Measurements from ENCODE around the gene LPIN2. TPM values are rescaled to one million over a fixed set of nuclear protein-coding genes. Genes with fewer than 3 reads are reported as not detected.

Gene LPIN2, protein sequence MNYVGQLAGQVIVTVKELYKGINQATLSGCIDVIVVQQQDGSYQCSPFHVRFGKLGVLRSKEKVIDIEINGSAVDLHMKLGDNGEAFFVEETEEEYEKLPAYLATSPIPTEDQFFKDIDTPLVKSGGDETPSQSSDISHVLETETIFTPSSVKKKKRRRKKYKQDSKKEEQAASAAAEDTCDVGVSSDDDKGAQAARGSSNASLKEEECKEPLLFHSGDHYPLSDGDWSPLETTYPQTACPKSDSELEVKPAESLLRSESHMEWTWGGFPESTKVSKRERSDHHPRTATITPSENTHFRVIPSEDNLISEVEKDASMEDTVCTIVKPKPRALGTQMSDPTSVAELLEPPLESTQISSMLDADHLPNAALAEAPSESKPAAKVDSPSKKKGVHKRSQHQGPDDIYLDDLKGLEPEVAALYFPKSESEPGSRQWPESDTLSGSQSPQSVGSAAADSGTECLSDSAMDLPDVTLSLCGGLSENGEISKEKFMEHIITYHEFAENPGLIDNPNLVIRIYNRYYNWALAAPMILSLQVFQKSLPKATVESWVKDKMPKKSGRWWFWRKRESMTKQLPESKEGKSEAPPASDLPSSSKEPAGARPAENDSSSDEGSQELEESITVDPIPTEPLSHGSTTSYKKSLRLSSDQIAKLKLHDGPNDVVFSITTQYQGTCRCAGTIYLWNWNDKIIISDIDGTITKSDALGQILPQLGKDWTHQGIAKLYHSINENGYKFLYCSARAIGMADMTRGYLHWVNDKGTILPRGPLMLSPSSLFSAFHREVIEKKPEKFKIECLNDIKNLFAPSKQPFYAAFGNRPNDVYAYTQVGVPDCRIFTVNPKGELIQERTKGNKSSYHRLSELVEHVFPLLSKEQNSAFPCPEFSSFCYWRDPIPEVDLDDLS
- total RNA-seq (2014; rRNA removed; shearing (Covaris generic)), result 15.3 and 16.7 TPM in 2 replicates

DNA sequence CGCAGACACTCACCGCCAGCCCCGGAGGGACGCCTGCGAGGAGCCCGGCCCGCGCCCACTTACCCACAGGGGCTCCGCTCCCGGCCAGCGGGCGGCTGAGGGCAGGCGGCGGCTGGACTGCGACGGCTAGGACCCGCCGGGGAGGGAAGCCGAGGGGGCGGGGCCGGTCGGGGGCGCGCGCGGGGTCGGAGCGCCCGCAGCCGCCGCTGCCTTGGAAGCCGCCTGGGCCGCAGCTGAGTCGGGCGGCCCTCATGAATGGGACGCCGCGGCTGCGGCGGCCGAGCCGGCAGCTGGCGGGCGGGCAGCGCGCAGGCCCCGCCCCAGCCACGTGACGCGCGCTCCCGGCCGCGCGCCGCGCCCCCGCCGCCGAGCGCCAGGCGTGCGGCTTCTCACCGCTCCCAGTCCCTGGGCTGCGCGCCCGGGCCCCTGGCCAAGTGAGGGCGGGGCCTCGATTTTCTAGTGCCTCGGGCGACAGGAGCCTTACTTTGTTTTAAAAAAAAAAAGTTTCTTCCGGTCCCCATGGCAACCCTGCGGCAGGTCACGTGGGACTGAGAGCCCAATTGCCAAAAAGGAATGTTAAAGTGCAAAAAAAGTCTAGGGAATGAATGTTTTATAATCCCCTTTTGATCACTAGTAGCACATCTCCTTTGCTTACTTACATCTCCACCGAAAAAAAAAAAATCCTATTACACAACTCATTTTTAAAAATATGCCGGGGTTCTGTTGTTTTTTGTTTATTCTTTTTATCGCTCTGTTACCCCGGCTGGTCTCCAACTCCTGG is at the start of gene LPIN2:
LPIN2 (minus strand) TSS at position 121 of the 781 bp plus-strand sequence. CDS start 52,304 bp downstream, outside the sequence.
- peaks cover 9% of the 10 kb centered on the region for H3K4me1 ChIP-seq
- no peaks in the 10 kb centered on the region for H3K9me3 ChIP-seq (replicated peaks)
- no peaks in the 10 kb centered on the region for H3K27me3 ChIP-seq
- peak within 1 kb of the TSS; percentile 90 for H3K4me3 ChIP-seq
- no peaks in the 10 kb centered on the region for H3K36me3 ChIP-seq
- H3K27ac ChIP-seq, result peak within 1 kb of the TSS; percentile 53; the same call in 1 of the 2 replicates
- peak; percentile 92 to 97 for DNase-seq

GRCh38 chr18:3061581-3062312 is 48.8 kb upstream of the LPIN2 start:
- Histone ChIP-seq H3K4me1 (no peaks in the 10 kb centered on the region; the same call in 1 of the 2 replicates), H3K27me3 (no peaks in the 10 kb centered on the region), H3K9me3 (replicated peaks) (no peaks in the 10 kb centered on the region), H3K27ac (no peak overlapping the region), H3K4me3 (no peak overlapping the region), H3K36me3 (no peaks in the 10 kb centered on the region)
- DNase-seq, result no peak

GRCh38 chr18:3060667-3061580 is 48.0 kb upstream of the LPIN2 start:
- Histone ChIP-seq H3K27ac (no peak overlapping the region), H3K36me3 (no peaks in the 10 kb centered on the region), H3K4me1 (no peaks in the 10 kb centered on the region; the same call in 1 of the 2 replicates), H3K4me3 (no peak overlapping the region), H3K27me3 (no peaks in the 10 kb centered on the region), H3K9me3 (replicated peaks) (no peaks in the 10 kb centered on the region)
- DNase-seq, result no peak

GRCh38 chr18:3059272-3059671 is 46.3 kb upstream of the LPIN2 start:
- H3K4me1 ChIP-seq, result no peaks in the 10 kb centered on the region; the same call in 1 of the 2 replicates
- DNase-seq, result no peak
- H3K9me3 ChIP-seq (replicated peaks), result no peaks in the 10 kb centered on the region
- no peak overlapping the region for H3K4me3 ChIP-seq
- no peaks in the 10 kb centered on the region for H3K27me3 ChIP-seq
- no peaks in the 10 kb centered on the region for H3K36me3 ChIP-seq
- H3K27ac ChIP-seq, result no peak overlapping the region

DNA sequence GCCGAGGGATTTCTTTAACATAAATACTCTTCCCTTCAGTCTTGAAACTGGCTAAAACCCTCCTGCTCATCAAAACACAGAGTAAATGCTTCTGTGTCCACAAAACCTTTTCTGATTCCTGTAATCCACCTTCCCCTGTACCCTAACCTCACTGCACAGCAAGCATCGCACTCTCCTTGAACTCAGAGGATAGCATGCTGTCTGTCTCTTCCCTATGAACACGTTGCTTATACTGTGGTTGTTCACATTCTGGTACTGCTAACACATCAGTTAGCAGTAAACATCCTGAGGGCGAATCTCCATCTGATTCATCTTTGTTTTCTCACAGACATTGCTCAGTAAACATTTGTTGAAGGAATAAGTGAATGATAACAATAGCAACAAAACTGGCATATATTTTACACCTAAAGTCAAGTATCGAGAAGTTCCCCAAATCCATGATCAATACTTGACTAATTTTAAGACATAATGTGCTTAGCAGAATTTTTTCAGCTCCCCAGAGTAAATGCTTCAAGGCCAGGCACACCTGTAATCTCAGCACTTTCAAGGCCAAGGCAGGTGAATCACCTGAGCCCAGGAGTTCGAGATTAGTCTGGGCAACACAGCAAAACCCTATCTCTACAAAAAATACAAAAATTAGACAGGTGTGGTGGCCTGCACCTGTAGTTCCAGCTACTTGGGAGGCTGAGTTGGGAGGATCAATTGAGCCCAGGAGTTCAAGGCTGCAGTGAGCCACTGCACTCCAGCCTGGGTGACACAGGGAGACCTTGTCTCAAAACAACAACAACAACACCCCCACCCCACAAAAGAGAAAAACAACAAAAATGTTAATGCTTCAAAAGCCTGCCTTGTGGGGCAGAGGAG is 45.6 kb upstream of the LPIN2 start:
- H3K27me3 ChIP-seq, result no peaks in the 10 kb centered on the region
- H3K36me3 ChIP-seq, result no peaks in the 10 kb centered on the region
- no peak overlapping the region for H3K4me3 ChIP-seq
- H3K27ac ChIP-seq, result no peak overlapping the region
- H3K4me1 ChIP-seq, result no peaks in the 10 kb centered on the region; the same call in 1 of the 2 replicates
- H3K9me3 ChIP-seq (replicated peaks), result no peaks in the 10 kb centered on the region
- no peak for DNase-seq

- no peak overlapping the region for H3K4me3 ChIP-seq
- H3K27ac ChIP-seq, result no peak overlapping the region
- H3K4me1 ChIP-seq, result no peaks in the 10 kb centered on the region
- H3K27me3 ChIP-seq, result no peaks in the 10 kb centered on the region
- no peak for DNase-seq
- no peaks in the 10 kb centered on the region for H3K9me3 ChIP-seq (replicated peaks)
- no peaks in the 10 kb centered on the region for H3K36me3 ChIP-seq
These were observed 44.6 kb upstream of the LPIN2 start for GRCh38 chr18:3057526-3057925.

GRCh38 chr18:3056311-3056710 is 43.4 kb upstream of the LPIN2 start:
- no peaks in the 10 kb centered on the region for H3K27me3 ChIP-seq
- no peaks in the 10 kb centered on the region for H3K4me1 ChIP-seq
- H3K9me3 ChIP-seq (replicated peaks), result no peaks in the 10 kb centered on the region
- H3K4me3 ChIP-seq, result no peak overlapping the region
- no peak for DNase-seq
- no peaks in the 10 kb centered on the region for H3K36me3 ChIP-seq
- no peak overlapping the region for H3K27ac ChIP-seq

- H3K9me3 ChIP-seq (replicated peaks), result no peaks in the 10 kb centered on the region
- H3K4me3 ChIP-seq, result no peak overlapping the region
- H3K27me3 ChIP-seq, result no peaks in the 10 kb centered on the region
- no peaks in the 10 kb centered on the region for H3K4me1 ChIP-seq
- H3K36me3 ChIP-seq, result no peaks in the 10 kb centered on the region
- no peak overlapping the region for H3K27ac ChIP-seq
- no peak for DNase-seq
These were observed 42.9 kb upstream of the LPIN2 start for GRCh38 chr18:3055816-3056215.

GRCh38 chr18:3055186-3055728 is 42.3 kb upstream of the LPIN2 start:
- no peaks in the 10 kb centered on the region for H3K36me3 ChIP-seq
- H3K27ac ChIP-seq, result no peak overlapping the region
- no peak overlapping the region for H3K4me3 ChIP-seq
- DNase-seq, result no peak
- no peaks in the 10 kb centered on the region for H3K9me3 ChIP-seq (replicated peaks)
- no peaks in the 10 kb centered on the region for H3K27me3 ChIP-seq
- no peaks in the 10 kb centered on the region for H3K4me1 ChIP-seq

- DNase-seq, result no peak
- no peaks in the 10 kb centered on the region for H3K4me1 ChIP-seq
- no peak overlapping the region for H3K27ac ChIP-seq
- no peaks in the 10 kb centered on the region for H3K36me3 ChIP-seq
- no peak overlapping the region for H3K4me3 ChIP-seq
- H3K27me3 ChIP-seq, result no peaks in the 10 kb centered on the region
- no peaks in the 10 kb centered on the region for H3K9me3 ChIP-seq (replicated peaks)
These were observed 41.8 kb upstream of the LPIN2 start for GRCh38 chr18:3054780-3055179.

- no peaks in the 10 kb centered on the region for H3K36me3 ChIP-seq
- DNase-seq, result no peak
These were observed 41.3 kb upstream of the LPIN2 start for GRCh38 chr18:3054214-3054613.

DNA sequence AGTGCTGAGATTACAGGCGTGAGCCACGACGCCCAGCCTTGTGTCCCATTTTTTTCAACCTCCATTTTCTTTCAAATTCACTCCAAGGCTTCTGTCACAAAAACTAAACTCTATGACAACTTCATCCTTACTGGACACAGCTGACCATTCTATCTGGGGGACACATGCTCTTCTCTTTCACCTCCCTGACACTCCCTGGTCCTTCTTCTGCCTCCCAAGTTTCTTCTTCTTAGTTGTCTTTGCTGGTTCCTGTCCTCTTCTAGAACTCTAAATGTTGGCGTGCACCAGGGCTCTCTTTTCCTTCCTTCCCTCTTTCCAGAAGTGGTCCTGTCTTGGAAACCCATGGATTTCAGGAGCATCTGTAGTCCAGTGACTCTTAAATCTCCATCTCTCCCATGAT is 40.1 kb upstream of the LPIN2 start:
- Histone ChIP-seq H3K27ac (no peak overlapping the region), H3K27me3 (no peaks in the 10 kb centered on the region), H3K36me3 (no peaks in the 10 kb centered on the region), H3K4me3 (no peak overlapping the region), H3K9me3 (replicated peaks) (no peaks in the 10 kb centered on the region), H3K4me1 (no peaks in the 10 kb centered on the region)
- no peak for DNase-seq

More at GRCh38 chr18:3054214-3054613, 41.3 kb upstream of the LPIN2 start:
- no peak overlapping the region for H3K27ac ChIP-seq
- no peaks in the 10 kb centered on the region for H3K27me3 ChIP-seq
- no peaks in the 10 kb centered on the region for H3K4me1 ChIP-seq
- H3K9me3 ChIP-seq (replicated peaks), result no peaks in the 10 kb centered on the region
- H3K4me3 ChIP-seq, result no peak overlapping the region
